Measurements from ENCODE around the gene FBXO34. TPM values are rescaled to one million over a fixed set of nuclear protein-coding genes. Genes with fewer than 3 reads are reported as not detected.

Gene FBXO34
- total RNA-seq, 1 donor from 2014 or later = 20.4 TPM

DNA sequence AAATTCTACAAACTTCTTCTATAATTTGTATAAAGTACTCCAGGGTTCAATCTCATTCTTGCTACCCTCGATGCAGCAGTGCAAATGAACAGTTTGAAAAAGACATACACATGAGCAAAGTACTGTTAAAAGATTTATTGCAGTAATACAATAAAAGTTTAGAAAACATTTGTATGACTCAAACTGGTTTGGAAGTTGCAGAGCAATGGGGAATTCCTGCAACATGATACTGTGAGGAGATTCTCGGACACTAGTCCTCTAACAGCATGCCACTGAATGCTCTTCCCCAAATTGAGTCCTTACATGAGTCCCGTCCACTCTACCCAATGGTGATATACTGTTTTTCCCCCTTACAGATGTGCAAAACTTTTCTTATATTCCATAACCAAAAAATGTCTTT is 95.0 kb downstream of the FBXO34 start:
- peaks cover 3% of the 10 kb centered on the region for H3K9me3 Mint-ChIP-seq
- no peak for DNase-seq
- H3K4me3 Mint-ChIP-seq = no peak overlapping the region
- H3K27me3 Mint-ChIP-seq = no peaks in the 10 kb centered on the region
- peaks cover 61% of the 10 kb centered on the region for H3K36me3 Mint-ChIP-seq (ENCODE audit: low read depth)
- H3K27ac Mint-ChIP-seq = no peak overlapping the region
- no peaks in the 10 kb centered on the region for H3K4me1 Mint-ChIP-seq
- CTCF ChIA-PET = no interaction called here
- intact Hi-C loops (cut with micrococcal nuclease) = loop anchor here (10.0 kb wide), 1 partner anchor 1109 kb away; no protein-coding TSS in a partner anchor
- TF ChIP-seq, protein P1, sequence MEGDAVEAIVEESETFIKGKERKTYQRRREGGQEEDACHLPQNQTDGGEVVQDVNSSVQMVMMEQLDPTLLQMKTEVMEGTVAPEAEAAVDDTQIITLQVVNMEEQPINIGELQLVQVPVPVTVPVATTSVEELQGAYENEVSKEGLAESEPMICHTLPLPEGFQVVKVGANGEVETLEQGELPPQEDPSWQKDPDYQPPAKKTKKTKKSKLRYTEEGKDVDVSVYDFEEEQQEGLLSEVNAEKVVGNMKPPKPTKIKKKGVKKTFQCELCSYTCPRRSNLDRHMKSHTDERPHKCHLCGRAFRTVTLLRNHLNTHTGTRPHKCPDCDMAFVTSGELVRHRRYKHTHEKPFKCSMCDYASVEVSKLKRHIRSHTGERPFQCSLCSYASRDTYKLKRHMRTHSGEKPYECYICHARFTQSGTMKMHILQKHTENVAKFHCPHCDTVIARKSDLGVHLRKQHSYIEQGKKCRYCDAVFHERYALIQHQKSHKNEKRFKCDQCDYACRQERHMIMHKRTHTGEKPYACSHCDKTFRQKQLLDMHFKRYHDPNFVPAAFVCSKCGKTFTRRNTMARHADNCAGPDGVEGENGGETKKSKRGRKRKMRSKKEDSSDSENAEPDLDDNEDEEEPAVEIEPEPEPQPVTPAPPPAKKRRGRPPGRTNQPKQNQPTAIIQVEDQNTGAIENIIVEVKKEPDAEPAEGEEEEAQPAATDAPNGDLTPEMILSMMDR (IDR thresholded peaks at IDR 0.05) = no peak
- ATAC-seq (ENCODE audit: low read depth) = no peak
- POLR2A ChIA-PET = no interaction called here

DNA sequence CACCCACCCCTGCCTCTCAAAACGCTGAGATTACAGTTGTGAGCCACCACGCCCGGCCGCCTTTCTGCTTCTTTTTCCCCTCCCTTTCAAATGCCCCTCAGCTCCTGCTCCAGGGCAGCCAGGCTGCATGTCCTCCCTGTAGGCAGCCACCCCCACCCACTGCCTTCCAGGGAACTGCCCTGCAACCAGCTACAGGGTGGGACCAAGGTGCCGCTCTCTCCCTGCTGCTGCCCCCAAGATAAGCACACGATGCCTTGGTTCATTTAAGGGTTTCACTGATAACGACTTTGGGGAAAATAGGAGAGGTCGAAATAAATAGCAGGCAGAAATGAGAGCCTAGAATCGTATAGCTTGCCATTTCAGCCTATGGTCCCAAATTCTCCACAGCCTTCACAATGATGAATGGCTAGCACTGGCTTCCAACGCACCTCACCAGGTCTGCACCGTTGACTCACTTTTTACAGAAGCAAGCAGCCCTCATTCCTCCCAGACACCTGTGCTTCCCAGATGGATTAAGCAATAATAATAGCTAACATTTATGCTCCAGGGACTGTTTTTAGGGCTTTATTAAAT is 99.7 kb downstream of the FBXO34 start:
- H3K9me3 Mint-ChIP-seq = no peaks in the 10 kb centered on the region
- H3K4me1 Mint-ChIP-seq = peaks cover 10% of the 10 kb centered on the region
- H3K27me3 Mint-ChIP-seq = no peaks in the 10 kb centered on the region
- ChIA-PET CTCF (no interaction called here), POLR2A (no interaction called here)
- H3K27ac Mint-ChIP-seq = no peak overlapping the region
- intact Hi-C loops (cut with micrococcal nuclease) = loop anchor here (5.0 kb wide), 1 partner anchor 99 kb away; the partner anchor contains the start of gene FBXO34
- TF ChIP-seq, protein P1 (IDR thresholded peaks at IDR 0.05) = no peak
- H3K36me3 Mint-ChIP-seq (ENCODE audit: low read depth) = peaks cover 72% of the 10 kb centered on the region
- H3K4me3 Mint-ChIP-seq = no peak overlapping the region
- ATAC-seq (ENCODE audit: low read depth) = no peak
- no peak for DNase-seq

DNA sequence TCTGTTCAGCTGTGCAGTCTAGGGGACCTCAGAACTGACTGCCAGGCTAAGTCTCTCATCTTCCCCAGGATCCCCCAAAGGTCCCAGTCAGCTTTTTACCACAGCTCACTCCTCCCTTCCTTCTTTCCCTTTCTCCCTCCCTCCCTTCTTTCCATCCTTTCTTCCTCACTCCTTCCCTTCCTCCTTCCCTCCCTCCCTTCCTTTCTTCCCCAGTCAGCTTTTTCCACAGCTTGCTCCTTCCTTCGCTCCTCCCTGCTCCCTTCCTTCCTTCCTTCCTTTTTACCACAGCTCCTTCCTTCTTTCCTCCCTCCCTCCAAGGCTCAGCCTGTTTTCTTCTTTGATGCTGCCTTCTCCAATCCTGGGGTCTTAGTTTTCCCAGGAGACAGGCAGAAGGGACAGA is 101.2 kb downstream of the FBXO34 start:
- intact Hi-C loops (cut with micrococcal nuclease) = loop anchor here (5.0 kb wide), 1 partner anchor 100 kb away; the partner anchor contains the start of gene FBXO34
- ATAC-seq (ENCODE audit: low read depth) (no peak), DNase-seq (no peak)
- H3K36me3 Mint-ChIP-seq (ENCODE audit: low read depth) = peaks cover 72% of the 10 kb centered on the region
- TF ChIP-seq, protein P1 (IDR thresholded peaks at IDR 0.05) = no peak
- no peaks in the 10 kb centered on the region for H3K9me3 Mint-ChIP-seq
- H3K4me1 Mint-ChIP-seq = peaks cover 10% of the 10 kb centered on the region
- no peak overlapping the region for H3K27ac Mint-ChIP-seq
- POLR2A ChIA-PET = no interaction called here
- no peak overlapping the region for H3K4me3 Mint-ChIP-seq
- CTCF ChIA-PET = no interaction called here
- no peaks in the 10 kb centered on the region for H3K27me3 Mint-ChIP-seq

DNA sequence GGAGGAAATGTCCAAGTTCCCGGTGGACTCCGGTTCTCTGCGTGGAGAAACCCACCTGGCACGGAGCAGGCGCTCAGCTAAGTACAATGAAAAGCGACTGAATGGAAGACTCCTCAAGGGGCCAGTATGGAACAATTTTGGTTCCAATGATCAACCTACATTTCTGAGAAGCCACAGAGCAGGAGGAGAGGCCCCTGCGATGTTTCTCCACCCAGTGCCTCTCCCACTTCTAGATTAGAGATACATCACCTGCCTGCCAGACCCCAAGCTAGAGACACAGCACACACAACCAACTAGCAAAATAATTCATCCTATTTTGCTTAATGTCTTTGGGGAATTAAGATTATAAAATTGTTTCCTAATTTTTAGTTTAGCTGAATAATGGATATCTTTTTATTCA is 101.6 kb downstream of the FBXO34 start:
- intact Hi-C loops (cut with micrococcal nuclease) = loop anchor here (5.0 kb wide), 1 partner anchor 101 kb away; the partner anchor contains the start of gene FBXO34
- ChIA-PET CTCF (no interaction called here), POLR2A (interaction anchor here (0.7 kb wide), 1 partner anchor 192 kb away, joined by 3 read pairs; no protein-coding TSS in a partner anchor)
- H3K27ac Mint-ChIP-seq = no peak overlapping the region
- H3K4me3 Mint-ChIP-seq = no peak overlapping the region
- peaks cover 72% of the 10 kb centered on the region for H3K36me3 Mint-ChIP-seq (ENCODE audit: low read depth)
- TF ChIP-seq, protein P1 (IDR thresholded peaks at IDR 0.05) = no peak
- peaks cover 10% of the 10 kb centered on the region for H3K4me1 Mint-ChIP-seq
- H3K9me3 Mint-ChIP-seq = no peaks in the 10 kb centered on the region
- no peak for ATAC-seq (ENCODE audit: low read depth)
- no peaks in the 10 kb centered on the region for H3K27me3 Mint-ChIP-seq
- DNase-seq = no peak

DNA sequence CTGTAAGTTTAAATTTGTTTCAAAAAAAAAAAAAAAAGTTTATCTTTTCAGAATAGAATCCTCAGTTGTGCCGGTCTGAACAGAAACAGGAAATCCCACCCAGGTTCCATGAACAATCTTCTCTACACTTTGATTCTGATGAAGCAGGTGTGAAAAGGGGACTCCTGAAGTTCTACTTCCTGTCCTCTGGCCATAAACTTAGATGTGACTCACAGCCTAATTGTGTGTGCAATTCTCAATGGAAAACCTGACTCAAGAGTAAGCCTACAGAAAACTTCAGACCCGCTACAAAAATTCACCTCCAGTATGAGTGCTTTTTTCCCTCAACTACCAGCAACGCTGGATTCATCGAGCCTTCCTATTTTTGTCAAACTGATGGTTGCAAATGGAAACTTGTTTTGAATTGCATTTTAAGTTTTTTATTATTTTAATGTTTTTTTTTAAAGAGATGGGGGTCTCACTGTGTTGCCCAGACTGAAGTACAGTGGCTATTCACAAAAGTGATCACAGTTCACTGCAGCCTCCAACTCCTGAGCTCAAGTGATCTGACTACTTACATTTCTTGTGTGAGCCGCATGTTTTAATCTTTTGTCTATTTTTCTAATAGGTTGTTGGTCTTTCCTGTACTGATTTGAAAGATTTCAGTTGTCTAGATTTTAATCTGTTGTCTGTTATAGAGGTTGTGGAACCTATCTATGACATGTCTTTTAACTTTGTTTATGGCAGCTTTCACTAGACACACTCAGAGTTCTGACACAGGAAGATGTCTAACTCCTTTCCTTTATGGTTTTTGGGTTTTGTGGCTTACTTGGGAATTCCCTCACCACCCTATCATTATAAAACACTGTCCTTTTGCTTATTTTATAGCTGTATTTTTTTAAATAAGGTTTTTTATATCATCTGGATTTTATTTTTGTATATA is 102.8 kb downstream of the FBXO34 start:
- Mint-ChIP-seq H3K27ac (no peak overlapping the region), H3K4me3 (no peak overlapping the region), H3K4me1 (peaks cover 10% of the 10 kb centered on the region), H3K9me3 (no peaks in the 10 kb centered on the region), H3K27me3 (no peaks in the 10 kb centered on the region), H3K36me3 (ENCODE audit: low read depth) (peaks cover 72% of the 10 kb centered on the region)
- intact Hi-C loops (cut with micrococcal nuclease) = loop anchor here (5.0 kb wide), 1 partner anchor 102 kb away; the partner anchor contains the start of gene FBXO34
- DNase-seq (no peak), ATAC-seq (ENCODE audit: low read depth) (peak; percentile 37)
- TF ChIP-seq, protein P1 (IDR thresholded peaks at IDR 0.05) = no peak
- ChIA-PET CTCF (interaction anchor here (1.0 kb wide), 1 partner anchor 10 kb away, joined by 3 read pairs; no protein-coding TSS in a partner anchor), POLR2A (interaction anchor here (0.7 kb wide), 1 partner anchor 193 kb away, joined by 3 read pairs; no protein-coding TSS in a partner anchor)
